ENCODE results near the gene GNAZ.

Gene GNAZ

GRCh38 chr22:23103199-23103954, 33.1 kb downstream of the GNAZ start:
- TF ChIP-seq Cebpa-rat (IDR thresholded peaks at IDR 0.05): no peak
- H3K27me3 ChIP-seq: no peaks in the 10 kb centered on the region
- H3K27ac ChIP-seq: no peak overlapping the region
- H3K36me3 ChIP-seq: peaks cover 73% of the 10 kb centered on the region
- peaks cover 69% of the 10 kb centered on the region for H3K4me1 ChIP-seq
- H3K9ac ChIP-seq: no peak overlapping the region
- H3K4me3 ChIP-seq: no peak overlapping the region
- peaks cover 100% of the 10 kb centered on the region for H4K20me1 ChIP-seq
- H3K4me2 ChIP-seq: no peak overlapping the region
- H3K9me3 ChIP-seq: no peaks in the 10 kb centered on the region

GRCh38 chr22:23104187-23104971, 34.1 kb downstream of the GNAZ start:
- H3K27me3 ChIP-seq: no peaks in the 10 kb centered on the region

GRCh38 chr22:23105304-23105703, 35.0 kb downstream of the GNAZ start:
- Histone ChIP-seq H4K20me1 (peaks cover 99% of the 10 kb centered on the region), H3K9me3 (no peaks in the 10 kb centered on the region), H3K36me3 (peaks cover 60% of the 10 kb centered on the region), H3K9ac (0 out of 2 replicates have a peak overlapping the region, but pooled peaks have one; percentile 4), H3K4me2 (peak overlapping the region; percentile 94; the same call in 1 of the 2 replicates), H3K27ac (no peak overlapping the region), H3K27me3 (no peaks in the 10 kb centered on the region), H3K4me3 (no peak overlapping the region), H3K4me1 (peaks cover 72% of the 10 kb centered on the region)
- TF ChIP-seq Cebpa-rat (IDR thresholded peaks at IDR 0.05): no peak

More at GRCh38 chr22:23104187-23104971, 34.1 kb downstream of the GNAZ start:
- H3K27ac ChIP-seq: no peak overlapping the region
- peaks cover 99% of the 10 kb centered on the region for H4K20me1 ChIP-seq
- H3K36me3 ChIP-seq: peaks cover 69% of the 10 kb centered on the region
- H3K4me2 ChIP-seq: no peak overlapping the region
- no peak for TF ChIP-seq Cebpa-rat (IDR thresholded peaks at IDR 0.05)
- H3K9ac ChIP-seq: no peak overlapping the region
- peaks cover 69% of the 10 kb centered on the region for H3K4me1 ChIP-seq
- no peaks in the 10 kb centered on the region for H3K9me3 ChIP-seq
- H3K4me3 ChIP-seq: no peak overlapping the region

- peaks cover 54% of the 10 kb centered on the region for H3K36me3 ChIP-seq
- no peaks in the 10 kb centered on the region for H3K27me3 ChIP-seq
- peak overlapping the region; percentile 94 for H3K4me2 ChIP-seq
- no peaks in the 10 kb centered on the region for H3K9me3 ChIP-seq
- H3K4me3 ChIP-seq: no peak overlapping the region
- TF ChIP-seq Cebpa-rat (IDR thresholded peaks at IDR 0.05): no peak
- H3K9ac ChIP-seq: no peak overlapping the region
- peaks cover 96% of the 10 kb centered on the region for H4K20me1 ChIP-seq
- peaks cover 78% of the 10 kb centered on the region for H3K4me1 ChIP-seq
- H3K27ac ChIP-seq: peak overlapping the region; percentile 49
Observed at GRCh38 chr22:23105919-23106318, 35.6 kb downstream of the GNAZ start.

GRCh38 chr22:23106344-23106743, 36.0 kb downstream of the GNAZ start:
- H3K4me1 ChIP-seq: peaks cover 82% of the 10 kb centered on the region
- no peak overlapping the region for H3K4me3 ChIP-seq
- H3K27me3 ChIP-seq: no peaks in the 10 kb centered on the region
- H3K9ac ChIP-seq: no peak overlapping the region
- H3K4me2 ChIP-seq: peak overlapping the region; percentile 94
- H3K36me3 ChIP-seq: peaks cover 49% of the 10 kb centered on the region
- H4K20me1 ChIP-seq: peaks cover 92% of the 10 kb centered on the region
- no peaks in the 10 kb centered on the region for H3K9me3 ChIP-seq
- no peak for TF ChIP-seq Cebpa-rat (IDR thresholded peaks at IDR 0.05)
- peak overlapping the region; percentile 49 for H3K27ac ChIP-seq

- H3K27me3 ChIP-seq: no peaks in the 10 kb centered on the region
- TF ChIP-seq Cebpa-rat (IDR thresholded peaks at IDR 0.05): no peak
- H3K27ac ChIP-seq: peak overlapping the region; percentile 49
- H3K4me2 ChIP-seq: peak overlapping the region; percentile 94
- H3K4me3 ChIP-seq: no peak overlapping the region
- peaks cover 43% of the 10 kb centered on the region; the same call in 1 of the 2 replicates for H3K36me3 ChIP-seq
- peaks cover 91% of the 10 kb centered on the region for H4K20me1 ChIP-seq
- peaks cover 83% of the 10 kb centered on the region for H3K4me1 ChIP-seq
- no peaks in the 10 kb centered on the region for H3K9me3 ChIP-seq
- H3K9ac ChIP-seq: 0 out of 2 replicates have a peak overlapping the region, but pooled peaks have one; percentile 14
Observed at GRCh38 chr22:23106906-23107367, 36.6 kb downstream of the GNAZ start.

GRCh38 chr22:23107487-23108248, 37.3 kb downstream of the GNAZ start:
- H3K4me3 ChIP-seq: no peak overlapping the region
- 0 out of 2 replicates have a peak overlapping the region, but pooled peaks have one; percentile 14 for H3K9ac ChIP-seq
- H3K4me1 ChIP-seq: peaks cover 83% of the 10 kb centered on the region
- H3K27me3 ChIP-seq: no peaks in the 10 kb centered on the region
- H3K9me3 ChIP-seq: no peaks in the 10 kb centered on the region
- peak overlapping the region; percentile 94 for H3K4me2 ChIP-seq
- H3K27ac ChIP-seq: peak overlapping the region; percentile 84
- H3K36me3 ChIP-seq: peaks cover 36% of the 10 kb centered on the region; the same call in 1 of the 2 replicates
- TF ChIP-seq Cebpa-rat (IDR thresholded peaks at IDR 0.05): no peak
- peaks cover 91% of the 10 kb centered on the region for H4K20me1 ChIP-seq

- Histone ChIP-seq H3K9me3 (no peaks in the 10 kb centered on the region), H3K4me2 (peak overlapping the region; percentile 94), H3K27ac (peak overlapping the region; percentile 84), H4K20me1 (peaks cover 84% of the 10 kb centered on the region), H3K36me3 (peaks cover 30% of the 10 kb centered on the region; the same call in 1 of the 2 replicates), H3K27me3 (no peaks in the 10 kb centered on the region), H3K4me1 (peaks cover 87% of the 10 kb centered on the region), H3K9ac (no peak overlapping the region), H3K4me3 (no peak overlapping the region)
- TF ChIP-seq Cebpa-rat (IDR thresholded peaks at IDR 0.05): no peak
Observed at GRCh38 chr22:23108249-23109078, 38.1 kb downstream of the GNAZ start.

- Histone ChIP-seq H4K20me1 (peaks cover 79% of the 10 kb centered on the region), H3K4me1 (peaks cover 92% of the 10 kb centered on the region), H3K27ac (peak overlapping the region; percentile 84), H3K36me3 (peaks cover 25% of the 10 kb centered on the region; the same call in 1 of the 2 replicates), H3K27me3 (no peaks in the 10 kb centered on the region), H3K9me3 (no peaks in the 10 kb centered on the region), H3K9ac (peak overlapping the region; percentile 52; the same call in 1 of the 2 replicates), H3K4me3 (no peak overlapping the region), H3K4me2 (peak overlapping the region; percentile 94)
- TF ChIP-seq Cebpa-rat (IDR thresholded peaks at IDR 0.05): no peak
Observed at GRCh38 chr22:23109079-23109347, 38.7 kb downstream of the GNAZ start.
